ENCODE data around the gene APOL6. TPM values are rescaled to one million over a fixed set of nuclear protein-coding genes. Genes with fewer than 3 reads are reported as not detected.

APOL6 gene
- total and polyA plus RNA-seq, 9 of the 15 experiments (the other 6 are each of a cell fraction or from before 2014, with no cell fraction given), result 0.29 to 1.2 (median 0.70) TPM

GRCh38 chr22:35627267-35628041 lies 20.8 kb upstream of the APOL6 start:
- Histone ChIP-seq H3K9me3 (replicated peaks; ENCODE audit: control insufficient read depth, insufficient read depth, low read depth, low read length) (no peaks in the 10 kb centered on the region), H3K9ac (ENCODE audit: insufficient read depth in 1 of 2, low read depth in 2 of 2, low read length in 2 of 2) (peak overlapping the region in 1 of 2 experiments; percentile 68; a peak in 1 of 4 replicates), H3K27me3 (ENCODE audit: control insufficient read depth in 2 of 2, insufficient read depth in 2 of 2, low read length in 2 of 2) (no peaks in the 10 kb centered on the region), H3K36me3 (ENCODE audit: control insufficient read depth, insufficient read depth, low read length) (no peaks in the 10 kb centered on the region), H3K4me2 (ENCODE audit: insufficient read depth, low read length) (peak overlapping the region; percentile 63), H4K20me1 (replicated peaks; ENCODE audit: control insufficient read depth, insufficient read depth, low read length) (no peaks in the 10 kb centered on the region), H3K27ac (ENCODE audit: extremely low read depth, low read depth, low read length) (no peak overlapping the region), H2AFZ (ENCODE audit: low read depth, low read length) (peak overlapping the region; percentile 82; the same call in 1 of the 2 replicates), H3K79me2 (ENCODE audit: control insufficient read depth, insufficient read depth, low read length) (no peaks in the 10 kb centered on the region), H3K9me1 (ENCODE audit: control insufficient read depth, insufficient read depth, low read length) (no peaks in the 10 kb centered on the region), H3K4me1 (replicated peaks in 1 of 2; ENCODE audit: control insufficient read depth in 2 of 2, insufficient read depth in 2 of 2, low read length in 2 of 2) (peaks cover 0 to 7% of the 10 kb centered on the region in 2 experiments; a peak in 2 of 5 replicates), H3K4me3 (peak overlapping the region; percentile 15; the same call in 1 of the 2 replicates)
- ChIA-PET CTCF (ENCODE audit: low intra/inter-chr PET ratio) (interaction anchor here (1.2 kb wide), 1 partner anchor 497 kb away, joined by 4 read pairs; no protein-coding TSS in a partner anchor), POLR2A (interaction anchor here (0.5 kb wide), 1 partner anchor 200 kb away, joined by 3 read pairs; no protein-coding TSS in a partner anchor)
- DNase-seq (ENCODE audit: extremely low read depth in 1 of 4, low spot score in 3 of 4) (peak in 1 of 4 experiments; percentile 35), ATAC-seq (peak; percentile 39; the same call in 1 of the 3 replicates), FAIRE-seq (no peak)
- intact Hi-C loops (cut with micrococcal nuclease) (loop anchor here (2.0 kb wide), 1 partner anchor 497 kb away; no protein-coding TSS in a partner anchor), in situ Hi-C loops (cut with MboI) (loop anchor here (10.0 kb wide), 1 partner anchor 297 kb away; no protein-coding TSS in a partner anchor)
- 14% methylated on average over 11 of the region's 21 CpGs for WGBS (ENCODE audit: insufficient coverage, low coverage, missing lambda C conversion rate)
- no TSS peak for BruUV-seq (replicated peaks)
- TF ChIP-seq ZC3H4 (CRISPR knock-in tag; IDR thresholded peaks at IDR 0.05; ENCODE audit: borderline replicate concordance) (no peak), MAZ (CRISPR knock-in tag; conservative IDR thresholded peaks at IDR 0.05 in 1 of 2, IDR thresholded peaks at IDR 0.05 in 1 of 2) (0 out of 4 replicates have a peak, but pooled peaks of 1 of the 2 experiments have one; percentile 15), RBM15 (IDR thresholded peaks at IDR 0.05; ENCODE audit: insufficient read depth, low read length) (no peak), CTCF (IDR thresholded peaks at IDR 0.05 in 2 of 3, conservative IDR thresholded peaks at IDR 0.05 in 1 of 3; ENCODE audit: insufficient read depth in 2 of 3, low read depth in 1 of 3, low read length in 3 of 3) (peak; percentile 46 to 65 (median 47); a peak in 5 of 6 replicates), ZNF75A (CRISPR knock-in tag; IDR thresholded peaks at IDR 0.05) (no peak), SOX6 (IDR thresholded peaks at IDR 0.05) (no peak), REST (IDR thresholded peaks at IDR 0.05; ENCODE audit: borderline replicate concordance) (peak; percentile 63; the same call in 1 of the 2 replicates), REST (CRISPR knock-in tag; IDR thresholded peaks at IDR 0.05; ENCODE audit: low read depth) (no peak), HEY1 (CRISPR knock-in tag; IDR thresholded peaks at IDR 0.05; ENCODE audit: borderline replicate concordance) (no peak)
